GM23338 (cell line): Measurements from ENCODE around the gene FAM118B. TPM values are rescaled to one million over a fixed set of nuclear protein-coding genes. Genes with fewer than 3 reads are reported as not detected.

ENCODE experiments used
- ATAC-seq: fragments of 200-7000 bp; cut with Tn5 transposase; 3 replicates; pipeline ENCODE4 v1.9.1; 2020
- DNase-seq: peaks from one replicate; pipeline ENCODE4 v3.0.0-alpha.2; 2015; ENCODE audit warnings: low spot score
- H2AFZ ChIP-seq: fragments of 200-600 bp; sonication (generic); 2 replicates; pipeline ENCODE4 v1.8.0; 2016; ENCODE audit warnings: antibody characterized with exemption, mild to moderate bottlenecking, moderate library complexity
- H3F3A ChIP-seq: fragments of 200-600 bp; sonication (generic); replicated peaks from 2 replicates; pipeline ENCODE4 v1.8.0; 2017; ENCODE audit warnings: antibody characterized with exemption, mixed run types, low read depth
- H3K27ac ChIP-seq: fragments of 200-600 bp; sonication (generic); 2 replicates; pipeline ENCODE4 v1.6.1; 2016; ENCODE audit warnings: low read depth
- H3K27me3 ChIP-seq: fragments of 200-600 bp; sonication (generic); 2 replicates; pipeline ENCODE4 v1.8.0; 2016; ENCODE audit warnings: mild to moderate bottlenecking, mixed run types, moderate library complexity; ENCODE audit not compliant: insufficient read depth
- H3K36me3 ChIP-seq: fragments of 200-600 bp; sonication (generic); 2 replicates; pipeline ENCODE4 v1.8.0; 2016; ENCODE audit warnings: mild to moderate bottlenecking; ENCODE audit not compliant: insufficient read depth
- H3K4me1 ChIP-seq: fragments of 200-600 bp; sonication (generic); 2 replicates; pipeline ENCODE4 v1.8.0; 2016; ENCODE audit warnings: mild to moderate bottlenecking, moderate library complexity; ENCODE audit not compliant: insufficient read depth
- H3K4me2 ChIP-seq: fragments of 200-600 bp; sonication (generic); 2 replicates; pipeline ENCODE4 v1.7.1; 2017; ENCODE audit warnings: mixed run types
- H3K4me3 ChIP-seq: fragments of 200-600 bp; sonication (generic); 2 replicates; pipeline ENCODE4 v1.6.1; 2016; ENCODE audit warnings: mixed run types
- H3K79me2 ChIP-seq: fragments of 200-600 bp; sonication (generic); replicated peaks from 2 replicates; pipeline ENCODE4 v1.8.0; 2017; ENCODE audit warnings: mild to moderate bottlenecking; ENCODE audit not compliant: insufficient read depth
- H3K9me2 ChIP-seq: fragments of 200-600 bp; sonication (generic); 2 replicates; pipeline ENCODE4 v1.8.0; 2017; ENCODE audit not compliant: insufficient read depth
- H4K20me1 ChIP-seq: fragments of 200-600 bp; sonication (generic); replicated peaks from 2 replicates; pipeline ENCODE4 v1.8.0; 2017; ENCODE audit warnings: mild to moderate bottlenecking; ENCODE audit not compliant: insufficient read depth
- H3K27ac Mint-ChIP-seq: 2 replicates; pipeline ENCODE4 v1.8.0; 2020; ENCODE audit warnings: inconsistent platforms, mild to moderate bottlenecking, moderate library complexity, mixed read lengths
- H3K27me3 Mint-ChIP-seq: 3 replicates; pipeline ENCODE4 v1.8.0; 2022; ENCODE audit warnings: low read depth, mild to moderate bottlenecking, moderate library complexity, mixed read lengths, inconsistent platforms; ENCODE audit not compliant: insufficient read depth, poor library complexity
- H3K36me3 Mint-ChIP-seq: 3 replicates; pipeline ENCODE4 v1.8.0; 2021; ENCODE audit warnings: low read depth, mild to moderate bottlenecking, inconsistent platforms, moderate library complexity, mixed read lengths
- H3K4me1 Mint-ChIP-seq: 3 replicates; pipeline ENCODE4 v1.8.0; 2020; ENCODE audit warnings: mild to moderate bottlenecking, inconsistent platforms, mixed read lengths
- H3K4me3 Mint-ChIP-seq: 3 replicates; pipeline ENCODE4 v1.8.0; 2021; ENCODE audit warnings: moderate library complexity, mild to moderate bottlenecking, inconsistent platforms, mixed read lengths
- H3K9me3 Mint-ChIP-seq: 3 replicates; pipeline ENCODE4 v1.8.0; 2020; ENCODE audit warnings: moderate library complexity, mild to moderate bottlenecking, inconsistent platforms, mixed read lengths
- EZH2 ChIP-seq: fragments of 200-600 bp; sonication (generic); IDR thresholded peaks from one replicate; pipeline ENCODE4 v1.8.0; 2017; ENCODE audit warnings: antibody characterized with exemption, mild to moderate bottlenecking, low read depth; ENCODE audit not compliant: unreplicated experiment
- NANOG ChIP-seq: IDR thresholded peaks from 2 replicates; pipeline ENCODE4 v1.6.1; 2016; ENCODE audit warnings: antibody characterized with exemption, borderline replicate concordance
- POLR2AphosphoS5 ChIP-seq: IDR thresholded peaks from 2 replicates; pipeline ENCODE4 v1.6.1; 2016; ENCODE audit warnings: antibody characterized with exemption, low read depth
- STAT1 ChIP-seq: IDR thresholded peaks from one replicate; pipeline ENCODE4 v1.6.1; 2016; ENCODE audit warnings: antibody characterized with exemption; ENCODE audit not compliant: unreplicated experiment
- ZNF114 ChIP-seq: fragments of 250-450 bp; sonication (Bioruptor Pico); IDR thresholded peaks from 2 replicates; pipeline ENCODE4 v1.5.0; 2020; ENCODE audit warnings: mild to moderate bottlenecking, moderate library complexity
- ZNF331 ChIP-seq: fragments of 250-450 bp; sonication (Bioruptor Pico); IDR thresholded peaks from 2 replicates; pipeline ENCODE4 v1.5.0; 2020; ENCODE audit warnings: low read depth, mild to moderate bottlenecking, moderate library complexity
- polyA plus RNA-seq: library from polyadenylated mRNA; unstranded; fragments of >200 nt; fragmentation: Nextera tagmentation; extraction: Ambion mirVana; gene quantifications from 2 replicates; pipeline ENCODE4 v1.2.1, GENCODE V29; 2016
- total RNA-seq: library from RNA; depleted of rRNA; stranded (reverse); fragments of >200 nt; shearing (Covaris generic); gene quantifications from 2 replicates; pipeline ENCODE4 v1.2.3, GENCODE V29; 2014
- TF ChIP-seq, protein P1 (sequence below): fragments of 250-450 bp; sonication (Bioruptor Pico); IDR thresholded peaks from 2 replicates; pipeline ENCODE4 v1.5.0; 2020; ENCODE audit warnings: mild to moderate bottlenecking, moderate library complexity
- TF ChIP-seq, protein P2 (sequence below): IDR thresholded peaks from 2 replicates; pipeline ENCODE4 v1.6.1; 2016; ENCODE audit warnings: antibody characterized with exemption
- TF ChIP-seq, protein P3 (sequence below): IDR thresholded peaks from one replicate; pipeline ENCODE4 v1.6.1; 2018; ENCODE audit warnings: antibody characterized with exemption; ENCODE audit not compliant: unreplicated experiment
- TF ChIP-seq, protein P4 (sequence below), 2 experiments: fragments of 200-600 bp in 1 of 2; sonication (generic) in 1 of 2; conservative IDR thresholded peaks; 2 replicates each; pipeline versions ENCODE4 v1.5.1 to v1.6.1; 2016 to 2017; ENCODE audit warnings: antibody characterized with exemption in 2 of 2, low read depth in 2 of 2, mild to moderate bottlenecking in 2 of 2, moderate library complexity in 1 of 2

The FAM118B gene
- total and polyA plus RNA-seq, 2 experiments from 2014 or later: 33.7 to 43.4 TPM

DNA sequence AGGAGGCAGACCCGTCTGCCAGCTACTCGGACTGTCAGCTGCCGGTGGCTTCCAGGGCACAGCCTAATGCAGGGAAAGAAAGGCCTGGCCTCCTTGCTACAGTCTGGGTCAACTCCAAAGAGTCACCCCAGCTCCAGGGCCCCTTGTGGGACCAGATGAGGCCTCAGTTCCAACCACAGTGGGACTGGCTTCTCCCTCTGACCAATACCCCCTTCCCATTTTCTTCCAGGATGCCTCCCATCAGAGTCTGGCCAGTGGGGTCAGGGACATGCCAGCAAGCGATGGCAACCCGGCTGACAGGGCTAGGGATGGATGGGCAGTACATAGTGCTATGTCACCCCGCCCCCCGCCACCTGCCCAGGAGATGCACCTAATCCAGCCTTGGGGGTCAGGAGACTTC is 36.8 kb upstream of the FAM118B start:
- Mint-ChIP-seq H3K27me3 (peaks cover 9% of the 10 kb centered on the region), H3K9me3 (no peaks in the 10 kb centered on the region), H3K27ac (no peak overlapping the region), H3K4me3 (no peak overlapping the region), H3K4me1 (peaks cover 2% of the 10 kb centered on the region; the same call in 2 of the 3 replicates), H3K36me3 (no peaks in the 10 kb centered on the region)
- no peak for TF ChIP-seq POLR2AphosphoS5
- TF ChIP-seq, protein P1, sequence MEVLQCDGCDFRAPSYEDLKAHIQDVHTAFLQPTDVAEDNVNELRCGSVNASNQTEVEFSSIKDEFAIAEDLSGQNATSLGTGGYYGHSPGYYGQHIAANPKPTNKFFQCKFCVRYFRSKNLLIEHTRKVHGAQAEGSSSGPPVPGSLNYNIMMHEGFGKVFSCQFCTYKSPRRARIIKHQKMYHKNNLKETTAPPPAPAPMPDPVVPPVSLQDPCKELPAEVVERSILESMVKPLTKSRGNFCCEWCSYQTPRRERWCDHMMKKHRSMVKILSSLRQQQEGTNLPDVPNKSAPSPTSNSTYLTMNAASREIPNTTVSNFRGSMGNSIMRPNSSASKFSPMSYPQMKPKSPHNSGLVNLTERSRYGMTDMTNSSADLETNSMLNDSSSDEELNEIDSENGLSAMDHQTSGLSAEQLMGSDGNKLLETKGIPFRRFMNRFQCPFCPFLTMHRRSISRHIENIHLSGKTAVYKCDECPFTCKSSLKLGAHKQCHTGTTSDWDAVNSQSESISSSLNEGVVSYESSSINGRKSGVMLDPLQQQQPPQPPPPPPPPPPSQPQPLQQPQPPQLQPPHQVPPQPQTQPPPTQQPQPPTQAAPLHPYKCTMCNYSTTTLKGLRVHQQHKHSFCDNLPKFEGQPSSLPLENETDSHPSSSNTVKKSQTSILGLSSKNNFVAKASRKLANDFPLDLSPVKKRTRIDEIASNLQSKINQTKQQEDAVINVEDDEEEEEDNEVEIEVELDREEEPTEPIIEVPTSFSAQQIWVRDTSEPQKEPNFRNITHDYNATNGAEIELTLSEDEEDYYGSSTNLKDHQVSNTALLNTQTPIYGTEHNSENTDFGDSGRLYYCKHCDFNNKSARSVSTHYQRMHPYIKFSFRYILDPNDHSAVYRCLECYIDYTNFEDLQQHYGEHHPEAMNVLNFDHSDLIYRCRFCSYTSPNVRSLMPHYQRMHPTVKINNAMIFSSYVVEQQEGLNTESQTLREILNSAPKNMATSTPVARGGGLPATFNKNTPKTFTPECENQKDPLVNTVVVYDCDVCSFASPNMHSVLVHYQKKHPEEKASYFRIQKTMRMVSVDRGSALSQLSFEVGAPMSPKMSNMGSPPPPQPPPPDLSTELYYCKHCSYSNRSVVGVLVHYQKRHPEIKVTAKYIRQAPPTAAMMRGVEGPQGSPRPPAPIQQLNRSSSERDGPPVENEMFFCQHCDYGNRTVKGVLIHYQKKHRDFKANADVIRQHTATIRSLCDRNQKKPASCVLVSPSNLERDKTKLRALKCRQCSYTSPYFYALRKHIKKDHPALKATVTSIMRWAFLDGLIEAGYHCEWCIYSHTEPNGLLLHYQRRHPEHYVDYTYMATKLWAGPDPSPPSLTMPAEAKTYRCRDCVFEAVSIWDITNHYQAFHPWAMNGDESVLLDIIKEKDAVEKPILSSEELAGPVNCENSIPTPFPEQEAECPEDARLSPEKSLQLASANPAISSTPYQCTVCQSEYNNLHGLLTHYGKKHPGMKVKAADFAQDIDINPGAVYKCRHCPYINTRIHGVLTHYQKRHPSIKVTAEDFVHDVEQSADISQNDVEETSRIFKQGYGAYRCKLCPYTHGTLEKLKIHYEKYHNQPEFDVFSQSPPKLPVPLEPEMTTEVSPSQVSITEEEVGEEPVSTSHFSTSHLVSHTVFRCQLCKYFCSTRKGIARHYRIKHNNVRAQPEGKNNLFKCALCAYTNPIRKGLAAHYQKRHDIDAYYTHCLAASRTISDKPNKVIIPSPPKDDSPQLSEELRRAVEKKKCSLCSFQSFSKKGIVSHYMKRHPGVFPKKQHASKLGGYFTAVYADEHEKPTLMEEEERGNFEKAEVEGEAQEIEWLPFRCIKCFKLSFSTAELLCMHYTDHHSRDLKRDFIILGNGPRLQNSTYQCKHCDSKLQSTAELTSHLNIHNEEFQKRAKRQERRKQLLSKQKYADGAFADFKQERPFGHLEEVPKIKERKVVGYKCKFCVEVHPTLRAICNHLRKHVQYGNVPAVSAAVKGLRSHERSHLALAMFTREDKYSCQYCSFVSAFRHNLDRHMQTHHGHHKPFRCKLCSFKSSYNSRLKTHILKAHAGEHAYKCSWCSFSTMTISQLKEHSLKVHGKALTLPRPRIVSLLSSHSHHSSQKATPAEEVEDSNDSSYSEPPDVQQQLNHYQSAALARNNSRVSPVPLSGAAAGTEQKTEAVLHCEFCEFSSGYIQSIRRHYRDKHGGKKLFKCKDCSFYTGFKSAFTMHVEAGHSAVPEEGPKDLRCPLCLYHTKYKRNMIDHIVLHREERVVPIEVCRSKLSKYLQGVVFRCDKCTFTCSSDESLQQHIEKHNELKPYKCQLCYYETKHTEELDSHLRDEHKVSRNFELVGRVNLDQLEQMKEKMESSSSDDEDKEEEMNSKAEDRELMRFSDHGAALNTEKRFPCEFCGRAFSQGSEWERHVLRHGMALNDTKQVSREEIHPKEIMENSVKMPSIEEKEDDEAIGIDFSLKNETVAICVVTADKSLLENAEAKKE: no peak
- no peak for TF ChIP-seq NANOG
- TF ChIP-seq ZNF331: no peak
- TF ChIP-seq STAT1: no peak
- TF ChIP-seq, protein P2, sequence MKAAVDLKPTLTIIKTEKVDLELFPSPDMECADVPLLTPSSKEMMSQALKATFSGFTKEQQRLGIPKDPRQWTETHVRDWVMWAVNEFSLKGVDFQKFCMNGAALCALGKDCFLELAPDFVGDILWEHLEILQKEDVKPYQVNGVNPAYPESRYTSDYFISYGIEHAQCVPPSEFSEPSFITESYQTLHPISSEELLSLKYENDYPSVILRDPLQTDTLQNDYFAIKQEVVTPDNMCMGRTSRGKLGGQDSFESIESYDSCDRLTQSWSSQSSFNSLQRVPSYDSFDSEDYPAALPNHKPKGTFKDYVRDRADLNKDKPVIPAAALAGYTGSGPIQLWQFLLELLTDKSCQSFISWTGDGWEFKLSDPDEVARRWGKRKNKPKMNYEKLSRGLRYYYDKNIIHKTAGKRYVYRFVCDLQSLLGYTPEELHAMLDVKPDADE: no peak
- no peak for TF ChIP-seq EZH2
- TF ChIP-seq ZNF114 (CRISPR knock-in tag): no peak
- TF ChIP-seq, protein P3, sequence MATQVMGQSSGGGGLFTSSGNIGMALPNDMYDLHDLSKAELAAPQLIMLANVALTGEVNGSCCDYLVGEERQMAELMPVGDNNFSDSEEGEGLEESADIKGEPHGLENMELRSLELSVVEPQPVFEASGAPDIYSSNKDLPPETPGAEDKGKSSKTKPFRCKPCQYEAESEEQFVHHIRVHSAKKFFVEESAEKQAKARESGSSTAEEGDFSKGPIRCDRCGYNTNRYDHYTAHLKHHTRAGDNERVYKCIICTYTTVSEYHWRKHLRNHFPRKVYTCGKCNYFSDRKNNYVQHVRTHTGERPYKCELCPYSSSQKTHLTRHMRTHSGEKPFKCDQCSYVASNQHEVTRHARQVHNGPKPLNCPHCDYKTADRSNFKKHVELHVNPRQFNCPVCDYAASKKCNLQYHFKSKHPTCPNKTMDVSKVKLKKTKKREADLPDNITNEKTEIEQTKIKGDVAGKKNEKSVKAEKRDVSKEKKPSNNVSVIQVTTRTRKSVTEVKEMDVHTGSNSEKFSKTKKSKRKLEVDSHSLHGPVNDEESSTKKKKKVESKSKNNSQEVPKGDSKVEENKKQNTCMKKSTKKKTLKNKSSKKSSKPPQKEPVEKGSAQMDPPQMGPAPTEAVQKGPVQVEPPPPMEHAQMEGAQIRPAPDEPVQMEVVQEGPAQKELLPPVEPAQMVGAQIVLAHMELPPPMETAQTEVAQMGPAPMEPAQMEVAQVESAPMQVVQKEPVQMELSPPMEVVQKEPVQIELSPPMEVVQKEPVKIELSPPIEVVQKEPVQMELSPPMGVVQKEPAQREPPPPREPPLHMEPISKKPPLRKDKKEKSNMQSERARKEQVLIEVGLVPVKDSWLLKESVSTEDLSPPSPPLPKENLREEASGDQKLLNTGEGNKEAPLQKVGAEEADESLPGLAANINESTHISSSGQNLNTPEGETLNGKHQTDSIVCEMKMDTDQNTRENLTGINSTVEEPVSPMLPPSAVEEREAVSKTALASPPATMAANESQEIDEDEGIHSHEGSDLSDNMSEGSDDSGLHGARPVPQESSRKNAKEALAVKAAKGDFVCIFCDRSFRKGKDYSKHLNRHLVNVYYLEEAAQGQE: no peak
- TF ChIP-seq, protein P4, sequence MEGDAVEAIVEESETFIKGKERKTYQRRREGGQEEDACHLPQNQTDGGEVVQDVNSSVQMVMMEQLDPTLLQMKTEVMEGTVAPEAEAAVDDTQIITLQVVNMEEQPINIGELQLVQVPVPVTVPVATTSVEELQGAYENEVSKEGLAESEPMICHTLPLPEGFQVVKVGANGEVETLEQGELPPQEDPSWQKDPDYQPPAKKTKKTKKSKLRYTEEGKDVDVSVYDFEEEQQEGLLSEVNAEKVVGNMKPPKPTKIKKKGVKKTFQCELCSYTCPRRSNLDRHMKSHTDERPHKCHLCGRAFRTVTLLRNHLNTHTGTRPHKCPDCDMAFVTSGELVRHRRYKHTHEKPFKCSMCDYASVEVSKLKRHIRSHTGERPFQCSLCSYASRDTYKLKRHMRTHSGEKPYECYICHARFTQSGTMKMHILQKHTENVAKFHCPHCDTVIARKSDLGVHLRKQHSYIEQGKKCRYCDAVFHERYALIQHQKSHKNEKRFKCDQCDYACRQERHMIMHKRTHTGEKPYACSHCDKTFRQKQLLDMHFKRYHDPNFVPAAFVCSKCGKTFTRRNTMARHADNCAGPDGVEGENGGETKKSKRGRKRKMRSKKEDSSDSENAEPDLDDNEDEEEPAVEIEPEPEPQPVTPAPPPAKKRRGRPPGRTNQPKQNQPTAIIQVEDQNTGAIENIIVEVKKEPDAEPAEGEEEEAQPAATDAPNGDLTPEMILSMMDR (conservative IDR thresholded peaks at IDR 0.05; ENCODE audit: low read depth in 2 of 2): no peak
- Histone ChIP-seq H3K9me2 (no peaks in the 10 kb centered on the region), H3K4me3 (no peak overlapping the region), H3K27ac (no peak overlapping the region), H3K4me2 (no peak overlapping the region), H3K36me3 (no peaks in the 10 kb centered on the region), H3K79me2 (no peaks in the 10 kb centered on the region), H3K27me3 (no peaks in the 10 kb centered on the region), H3K4me1 (no peaks in the 10 kb centered on the region), H4K20me1 (no peaks in the 10 kb centered on the region), H3F3A (no peaks in the 10 kb centered on the region), H2AFZ (no peak overlapping the region)
- ATAC-seq: no peak
- no peak for DNase-seq
